GM12878 (cell line): ENCODE results near the gene ROBO1. TPM values are rescaled to one million over a fixed set of nuclear protein-coding genes. Genes with fewer than 3 reads are reported as not detected.

ENCODE experiments used
- ATAC-seq: fragments of 200-7000 bp; cut with Tn5 transposase; 3 replicates; pipeline ENCODE4 v1.9.1; 2020; ENCODE audit warnings: mild to moderate bottlenecking, moderate library complexity
- BruUV-seq: library from RNA; stranded (reverse); fragments of 400-500 nt; replicated peaks from 2 replicates; lab custom pipeline; 2021; lab: Mats Ljungman, UMichigan
- CTCF ChIA-PET: fragments of 300-600 bp; sonication (Branson Sonifier 250); formaldehyde crosslinking; extraction: SDS; loops from one replicate; lab custom pipeline; 2021; ENCODE audit warnings: inconsistent platforms; lab: Yijun Ruan, JAX
- POLR2A ChIA-PET: fragments of 350-600 bp; formaldehyde crosslinking; extraction: SDS; loops from one replicate; lab custom pipeline; 2021; ENCODE audit warnings: inconsistent platforms; lab: Charles Lee
- RAD21 ChIA-PET: fragments of 300-600 bp; sonication (Branson Sonifier 250); formaldehyde crosslinking; loops from one replicate; lab custom pipeline; 2023; ENCODE audit warnings: antibody characterized with exemption; ENCODE audit not compliant: unreplicated experiment; lab: Charles Lee
- SMC1A ChIA-PET: fragments of 300-600 bp; sonication (Branson Sonifier 250); formaldehyde crosslinking; loops from one replicate; lab custom pipeline; 2023; ENCODE audit not compliant: unreplicated experiment, uncharacterized antibody; lab: Charles Lee
- DNase-seq: peaks from one replicate; pipeline ENCODE4 v3.0.0-alpha.2; 2011; ENCODE audit warnings: low read depth, low spot score
- FAIRE-seq: peaks from 3 replicates; lab custom pipeline; 2011; peaks lifted over from hg19 to GRCh38; lab: Jason Lieb, UNC
- H2AFZ ChIP-seq: 2 replicates; pipeline ENCODE4 v1.6.0; 2011; ENCODE audit warnings: low read depth, low read length, control low read depth; ENCODE audit not compliant: control insufficient read depth
- H3K27ac ChIP-seq: 2 replicates; pipeline ENCODE4 v1.5.1; 2011; ENCODE audit warnings: control low read depth; ENCODE audit not compliant: control insufficient read depth, insufficient read depth
- H3K27me3 ChIP-seq, 2 experiments: replicated peaks in 1 of 2; 2 replicates each; pipeline versions ENCODE4 v1.6.0 to v1.6.1; 2011; ENCODE audit warnings: low read length in 1 of 2; ENCODE audit not compliant: control insufficient read depth in 2 of 2, insufficient read depth in 2 of 2
- H3K36me3 ChIP-seq, 2 experiments: 2 replicates each; pipeline ENCODE4 v1.5.1; 2011; ENCODE audit warnings: low read length in 1 of 2; ENCODE audit not compliant: control insufficient read depth in 2 of 2, insufficient read depth in 2 of 2
- H3K4me1 ChIP-seq: 2 replicates; pipeline ENCODE4 v1.6.1; 2011; ENCODE audit warnings: mild to moderate bottlenecking, low read length, moderate library complexity, mixed read lengths; ENCODE audit not compliant: control insufficient read depth, insufficient read depth
- H3K4me2 ChIP-seq: 2 replicates; pipeline ENCODE4 v1.6.0; 2011; ENCODE audit warnings: control low read depth; ENCODE audit not compliant: control insufficient read depth, insufficient read depth
- H3K4me3 ChIP-seq: fragments of 200-600 bp; sonication (generic); 2 replicates; pipeline ENCODE4 v1.5.1; 2016
- H3K79me2 ChIP-seq: 2 replicates; pipeline ENCODE4 v1.6.0; 2011; ENCODE audit warnings: low read length; ENCODE audit not compliant: control insufficient read depth, insufficient read depth
- H3K9ac ChIP-seq: 2 replicates; pipeline ENCODE4 v1.8.0; 2011; ENCODE audit warnings: low read length, control low read depth, mixed read lengths; ENCODE audit not compliant: control insufficient read depth, insufficient read depth
- H3K9me3 ChIP-seq: replicated peaks from 3 replicates; pipeline ENCODE4 v1.5.1; 2011; ENCODE audit warnings: mild to moderate bottlenecking, low read length; ENCODE audit not compliant: control insufficient read depth, insufficient read depth
- H4K20me1 ChIP-seq: 2 replicates; pipeline ENCODE4 v1.6.0; 2011; ENCODE audit not compliant: control insufficient read depth, insufficient read depth
- EP300 ChIP-seq, 2 experiments: fragments of 150-350 bp in 1 of 2; IDR thresholded peaks; 2 replicates each; pipeline ENCODE4 v1.6.1; 2011 to 2012; ENCODE audit warnings: low read depth in 2 of 2, low read length in 2 of 2, borderline replicate concordance in 1 of 2, improper control_type of control experiment in 1 of 2, inconsistent platforms in 1 of 2; ENCODE audit not compliant: control insufficient read depth in 1 of 2
- ESRRA ChIP-seq: IDR thresholded peaks from 2 replicates; pipeline ENCODE4 v1.6.1; 2012; ENCODE audit warnings: mild to moderate bottlenecking, low read length, improper control_type of control experiment
- ETV6 ChIP-seq, 2 experiments: fragments of 450-650 bp in 1 of 2; IDR thresholded peaks in 1 of 2; conservative IDR thresholded peaks in 1 of 2; 2 replicates each; pipeline ENCODE4 v1.6.1; 2014; ENCODE audit warnings: antibody characterized with exemption in 1 of 2, borderline replicate concordance in 1 of 2, low read depth in 1 of 2, mild to moderate bottlenecking in 1 of 2, moderate library complexity in 1 of 2
- EZH2 ChIP-seq: IDR thresholded peaks from 2 replicates; pipeline ENCODE4 v1.6.1; 2012; ENCODE audit warnings: low read depth, mild to moderate bottlenecking, control low read depth, inconsistent platforms, low read length, borderline replicate concordance; ENCODE audit not compliant: control insufficient read depth
- HDAC6 ChIP-seq: fragments of 200-600 bp; sonication (generic); IDR thresholded peaks from one replicate; pipeline ENCODE4 v1.8.0; 2017; ENCODE audit warnings: antibody characterized with exemption; ENCODE audit not compliant: unreplicated experiment
- IKZF2 ChIP-seq, 2 experiments: fragments of 450-650 bp; IDR thresholded peaks; 2 replicates each; pipeline ENCODE4 v1.6.1; 2017; ENCODE audit warnings: mild to moderate bottlenecking in 2 of 2, moderate library complexity in 2 of 2
- IRF4 ChIP-seq: IDR thresholded peaks from 2 replicates; pipeline ENCODE4 v1.6.1; 2011; ENCODE audit warnings: low read depth, low read length
- KLF5 ChIP-seq: fragments of 450-650 bp; IDR thresholded peaks from 2 replicates; pipeline ENCODE4 v1.6.1; 2014; ENCODE audit warnings: mild to moderate bottlenecking; ENCODE audit not compliant: partially characterized antibody
- MTA3 ChIP-seq: IDR thresholded peaks from 2 replicates; pipeline ENCODE4 v1.6.1; 2012; ENCODE audit warnings: low read length, inconsistent platforms, borderline replicate concordance
- MYB ChIP-seq: fragments of 150-350 bp; IDR thresholded peaks from 2 replicates; pipeline ENCODE4 v1.6.1; 2014; ENCODE audit warnings: mild to moderate bottlenecking, low read depth, low read length, borderline replicate concordance
- PKNOX1 ChIP-seq: fragments of 450-650 bp; IDR thresholded peaks from 2 replicates; pipeline ENCODE4 v1.6.1; 2016; ENCODE audit warnings: mild to moderate bottlenecking
- SMAD5 ChIP-seq: IDR thresholded peaks from 2 replicates; pipeline ENCODE4 v1.6.1; 2016; ENCODE audit warnings: antibody characterized with exemption, low read depth
- ZSCAN29 ChIP-seq: fragments of 450-650 bp; IDR thresholded peaks from 2 replicates; pipeline ENCODE4 v1.6.1; 2017; ENCODE audit warnings: mild to moderate bottlenecking, moderate library complexity
- WGBS: methylation state at CpG from one replicate; pipeline ENCODE4 v1.1.6; 2016; ENCODE audit warnings: low lambda C conversion rate; ENCODE audit not compliant: insufficient replicate concordance, insufficient coverage; ENCODE audit errors: missing lambda C conversion rate; 5-methylcytosine and 5-hydroxymethylcytosine counted together
- in situ Hi-C: fragments of 300-500 bp; cut with MboI; formaldehyde crosslinking; loops from 9 replicates; pipeline ENCODE4 v1.14.3; 2018; ENCODE audit warnings: mixed read lengths
- intact Hi-C: fragments of 100-400 bp; cut with micrococcal nuclease; formaldehyde crosslinking; loops from one replicate; pipeline ENCODE4 v1.14.2; 2022; ENCODE audit not compliant: unreplicated experiment
- polyA plus RNA-seq, 11 experiments: library from polyadenylated mRNA; depleted of rRNA in 4 of 11; unstranded in 6 of 11; stranded (reverse) in 5 of 11; fragments of >200 nt; fragmentation: Nextera tagmentation in 4 of 11; fragmentation: Illumina TruSeq in 1 of 11; extraction: Ambion mirVana in 4 of 11; extraction: Trizol in 1 of 11; gene quantifications; 1 replicate in 1 of 11; 2 replicates in 10 of 11; pipeline versions ENCODE4 v1.2.1 to v1.2.3, GENCODE V29; 2011 to 2016; ENCODE audit warnings: inconsistent platforms in 2 of 11, missing spikeins in 2 of 11, low read depth in 1 of 11
- total RNA-seq, 4 experiments: library from RNA; depleted of rRNA in 3 of 4; stranded (reverse); fragments of >200 nt in 3 of 4; fragmentation: Illumina TruSeq in 1 of 4; extraction: Trizol in 1 of 4; gene quantifications; 2 replicates each; pipeline versions ENCODE4 v1.2.1 to v1.2.3, GENCODE V29; 2013 to 2021
- TF ChIP-seq, protein P1 (sequence below): IDR thresholded peaks from 2 replicates; pipeline ENCODE4 v1.6.1; 2012; ENCODE audit warnings: mild to moderate bottlenecking, low read depth, low read length
- TF ChIP-seq, protein P2 (sequence below): fragments of 450-650 bp; IDR thresholded peaks from 2 replicates; pipeline ENCODE4 v1.6.1; 2017; ENCODE audit warnings: antibody characterized with exemption, mild to moderate bottlenecking, moderate library complexity

ROBO1 gene
- total and polyA plus RNA-seq, 10 of the 15 experiments (the other 5 are each of a cell fraction or from before 2014, with no cell fraction given), result 0.29 to 46.5 (median 1.2) TPM

DNA sequence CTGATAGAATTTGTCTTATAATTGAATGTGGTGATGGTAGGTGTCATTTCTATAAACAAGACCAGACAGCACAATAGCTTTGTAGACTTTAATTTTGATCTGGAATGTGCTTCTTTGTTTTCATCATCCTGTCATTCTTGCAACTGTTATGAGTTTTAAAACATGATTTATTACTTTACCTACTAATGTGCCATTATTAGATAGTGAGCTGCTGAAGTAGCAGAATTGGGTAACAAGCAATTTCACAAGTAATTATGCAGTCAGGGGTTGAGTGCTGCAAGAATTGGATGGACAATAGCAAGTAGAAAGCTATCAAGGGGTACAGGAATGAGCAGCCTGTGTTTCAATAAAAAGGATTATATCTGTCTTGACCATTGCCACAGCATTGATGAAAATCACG lies 975.6 kb downstream of the ROBO1 start (continued):
- TF ChIP-seq, protein P1, sequence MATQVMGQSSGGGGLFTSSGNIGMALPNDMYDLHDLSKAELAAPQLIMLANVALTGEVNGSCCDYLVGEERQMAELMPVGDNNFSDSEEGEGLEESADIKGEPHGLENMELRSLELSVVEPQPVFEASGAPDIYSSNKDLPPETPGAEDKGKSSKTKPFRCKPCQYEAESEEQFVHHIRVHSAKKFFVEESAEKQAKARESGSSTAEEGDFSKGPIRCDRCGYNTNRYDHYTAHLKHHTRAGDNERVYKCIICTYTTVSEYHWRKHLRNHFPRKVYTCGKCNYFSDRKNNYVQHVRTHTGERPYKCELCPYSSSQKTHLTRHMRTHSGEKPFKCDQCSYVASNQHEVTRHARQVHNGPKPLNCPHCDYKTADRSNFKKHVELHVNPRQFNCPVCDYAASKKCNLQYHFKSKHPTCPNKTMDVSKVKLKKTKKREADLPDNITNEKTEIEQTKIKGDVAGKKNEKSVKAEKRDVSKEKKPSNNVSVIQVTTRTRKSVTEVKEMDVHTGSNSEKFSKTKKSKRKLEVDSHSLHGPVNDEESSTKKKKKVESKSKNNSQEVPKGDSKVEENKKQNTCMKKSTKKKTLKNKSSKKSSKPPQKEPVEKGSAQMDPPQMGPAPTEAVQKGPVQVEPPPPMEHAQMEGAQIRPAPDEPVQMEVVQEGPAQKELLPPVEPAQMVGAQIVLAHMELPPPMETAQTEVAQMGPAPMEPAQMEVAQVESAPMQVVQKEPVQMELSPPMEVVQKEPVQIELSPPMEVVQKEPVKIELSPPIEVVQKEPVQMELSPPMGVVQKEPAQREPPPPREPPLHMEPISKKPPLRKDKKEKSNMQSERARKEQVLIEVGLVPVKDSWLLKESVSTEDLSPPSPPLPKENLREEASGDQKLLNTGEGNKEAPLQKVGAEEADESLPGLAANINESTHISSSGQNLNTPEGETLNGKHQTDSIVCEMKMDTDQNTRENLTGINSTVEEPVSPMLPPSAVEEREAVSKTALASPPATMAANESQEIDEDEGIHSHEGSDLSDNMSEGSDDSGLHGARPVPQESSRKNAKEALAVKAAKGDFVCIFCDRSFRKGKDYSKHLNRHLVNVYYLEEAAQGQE, result no peak
- TF ChIP-seq EP300 (IDR thresholded peaks at IDR 0.05; ENCODE audit: borderline replicate concordance in 1 of 2, control insufficient read depth in 1 of 2, low read depth in 2 of 2, low read length in 2 of 2), result no peak
- no peak for TF ChIP-seq ETV6 (conservative IDR thresholded peaks at IDR 0.05 in 1 of 2, IDR thresholded peaks at IDR 0.05 in 1 of 2; ENCODE audit: borderline replicate concordance in 1 of 2, low read depth in 1 of 2)
- TF ChIP-seq, all 136 proteins: peak for 0

- no peak overlapping the region for H3K4me2 ChIP-seq
- intact Hi-C loops, result no loop called here
- DNase-seq (no peak), FAIRE-seq (no peak), ATAC-seq (no peak; the same call in 1 of the 3 replicates)
- WGBS, result 36% methylated on average over 3 of the region's 3 CpGs
- POLR2A ChIA-PET, result interaction anchor here (0.9 to 1.0 kb wide), 2 partner anchors 13 to 34 kb away, joined by 3 to 4 read pairs; no protein-coding TSS in a partner anchor
- H3K79me2 ChIP-seq, result no peaks in the 10 kb centered on the region
- H3K27me3 ChIP-seq, result no peaks in the 10 kb centered on the region
- BruUV-seq, result no TSS peak
- H4K20me1 ChIP-seq, result no peaks in the 10 kb centered on the region
- no peaks in the 10 kb centered on the region for H3K4me1 ChIP-seq
- no peaks in the 10 kb centered on the region; the same call in 2 of the 3 replicates for H3K9me3 ChIP-seq
- H2AFZ ChIP-seq, result no peak overlapping the region
- CTCF ChIA-PET, result interaction anchor here (0.8 to 2.5 kb wide), 8 partner anchors 10 to 229 kb away, joined by 3 to 7 read pairs (median 4); no protein-coding TSS in a partner anchor
- no peaks in the 10 kb centered on the region for H3K36me3 ChIP-seq
- SMC1A ChIA-PET, result interaction anchor here (0.7 to 4.8 kb wide), 15 partner anchors 9 to 201 kb away, joined by 3 to 28 read pairs (median 5); no protein-coding TSS in a partner anchor
- no peak overlapping the region for H3K27ac ChIP-seq
- RAD21 ChIA-PET, result interaction anchor here (0.7 to 2.5 kb wide), 11 partner anchors 10 to 240 kb away, joined by 3 to 7 read pairs (median 3); no protein-coding TSS in a partner anchor
- in situ Hi-C loops, result no loop called here
- H3K4me3 ChIP-seq, result no peak overlapping the region
- H3K9ac ChIP-seq, result no peak overlapping the region
- TF ChIP-seq KLF5 (no peak), MTA3 (no peak), EZH2 (no peak), HDAC6 (no peak), ESRRA (no peak), MYB (no peak), SMAD5 (no peak), IRF4 (no peak), PKNOX1 (no peak), IKZF2 (IDR thresholded peaks at IDR 0.05) (no peak), ZSCAN29 (no peak)
- TF ChIP-seq, protein P2, sequence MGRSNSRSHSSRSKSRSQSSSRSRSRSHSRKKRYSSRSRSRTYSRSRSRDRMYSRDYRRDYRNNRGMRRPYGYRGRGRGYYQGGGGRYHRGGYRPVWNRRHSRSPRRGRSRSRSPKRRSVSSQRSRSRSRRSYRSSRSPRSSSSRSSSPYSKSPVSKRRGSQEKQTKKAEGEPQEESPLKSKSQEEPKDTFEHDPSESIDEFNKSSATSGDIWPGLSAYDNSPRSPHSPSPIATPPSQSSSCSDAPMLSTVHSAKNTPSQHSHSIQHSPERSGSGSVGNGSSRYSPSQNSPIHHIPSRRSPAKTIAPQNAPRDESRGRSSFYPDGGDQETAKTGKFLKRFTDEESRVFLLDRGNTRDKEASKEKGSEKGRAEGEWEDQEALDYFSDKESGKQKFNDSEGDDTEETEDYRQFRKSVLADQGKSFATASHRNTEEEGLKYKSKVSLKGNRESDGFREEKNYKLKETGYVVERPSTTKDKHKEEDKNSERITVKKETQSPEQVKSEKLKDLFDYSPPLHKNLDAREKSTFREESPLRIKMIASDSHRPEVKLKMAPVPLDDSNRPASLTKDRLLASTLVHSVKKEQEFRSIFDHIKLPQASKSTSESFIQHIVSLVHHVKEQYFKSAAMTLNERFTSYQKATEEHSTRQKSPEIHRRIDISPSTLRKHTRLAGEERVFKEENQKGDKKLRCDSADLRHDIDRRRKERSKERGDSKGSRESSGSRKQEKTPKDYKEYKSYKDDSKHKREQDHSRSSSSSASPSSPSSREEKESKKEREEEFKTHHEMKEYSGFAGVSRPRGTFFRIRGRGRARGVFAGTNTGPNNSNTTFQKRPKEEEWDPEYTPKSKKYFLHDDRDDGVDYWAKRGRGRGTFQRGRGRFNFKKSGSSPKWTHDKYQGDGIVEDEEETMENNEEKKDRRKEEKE, result no peak
Measured at GRCh38 chr3:78791753-78792152, 976.0 kb downstream of the ROBO1 start.
